HG03045 (cell line): Measurements from ENCODE around the gene SYT6.
"Not testable (repeated sequence)": the region's sequence is repeated elsewhere in the genome, so short reads cannot be mapped to it uniquely, and the experiment has no call there.

ENCODE experiments used
- ATAC-seq: cut with Tn5 transposase; IDR thresholded peaks from one replicate; pipeline ENCODE4 v1.9.1; 2021; ENCODE audit warnings: mild to moderate bottlenecking, moderate library complexity; ENCODE audit not compliant: unreplicated experiment

SYT6 gene

DNA sequence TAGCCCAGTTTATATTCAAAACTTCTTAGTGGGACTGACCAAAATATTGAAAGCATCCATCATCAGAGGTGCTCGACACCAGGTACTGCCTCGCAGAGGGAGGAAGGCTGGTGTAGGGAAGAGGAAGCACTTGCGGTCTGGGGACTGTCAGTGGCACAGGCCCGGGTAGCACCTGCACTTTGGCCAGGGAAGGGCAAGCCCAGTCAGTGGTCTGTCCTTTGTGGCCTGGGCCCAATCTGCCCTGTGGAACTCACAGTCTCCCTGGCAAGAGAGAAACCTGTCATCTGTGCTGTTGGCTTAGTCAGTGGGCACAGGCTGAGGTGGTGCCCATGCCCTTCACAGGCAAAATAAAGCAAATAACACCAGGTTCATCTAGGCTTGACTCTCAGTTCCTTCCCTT lies 77.4 kb downstream of the SYT6 start:
- ATAC-seq = no peak

DNA sequence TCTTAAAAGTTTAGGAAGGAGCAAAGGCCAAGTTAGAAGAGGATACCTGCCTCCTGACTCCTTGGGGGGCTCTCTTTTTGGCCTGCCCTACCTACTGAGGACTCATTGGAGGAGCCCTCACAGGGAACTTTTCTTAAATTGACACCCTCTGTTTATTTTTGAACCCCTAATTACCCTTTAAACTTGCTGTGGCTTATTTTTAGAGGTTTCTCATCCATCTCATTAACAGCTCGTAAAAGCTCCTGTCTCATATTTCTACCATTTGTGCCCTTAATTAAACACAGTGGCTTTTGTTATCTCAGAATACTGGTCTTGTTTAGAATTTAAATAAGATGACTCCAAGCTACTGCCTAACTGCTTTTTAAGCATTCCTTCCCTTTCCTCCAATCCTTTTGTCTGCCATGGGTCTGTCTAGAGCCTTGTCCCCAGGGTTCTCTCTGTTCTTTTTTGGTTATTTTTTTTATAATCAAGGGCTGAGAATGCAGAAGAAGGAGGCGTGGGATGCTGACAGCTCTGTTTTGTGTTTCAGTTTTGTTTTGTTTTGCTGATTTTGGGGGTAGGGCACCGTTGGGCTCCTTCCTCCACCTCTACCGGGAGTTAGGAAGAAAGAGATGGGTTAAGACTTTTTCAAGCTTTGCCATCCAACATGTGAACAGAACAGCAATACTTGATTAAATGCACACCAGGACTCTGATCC lies 78.0 kb downstream of the SYT6 start:
- no peak for ATAC-seq

GRCh38 chr1:114075105-114075504 lies 78.6 kb downstream of the SYT6 start:
- no peak for ATAC-seq

DNA sequence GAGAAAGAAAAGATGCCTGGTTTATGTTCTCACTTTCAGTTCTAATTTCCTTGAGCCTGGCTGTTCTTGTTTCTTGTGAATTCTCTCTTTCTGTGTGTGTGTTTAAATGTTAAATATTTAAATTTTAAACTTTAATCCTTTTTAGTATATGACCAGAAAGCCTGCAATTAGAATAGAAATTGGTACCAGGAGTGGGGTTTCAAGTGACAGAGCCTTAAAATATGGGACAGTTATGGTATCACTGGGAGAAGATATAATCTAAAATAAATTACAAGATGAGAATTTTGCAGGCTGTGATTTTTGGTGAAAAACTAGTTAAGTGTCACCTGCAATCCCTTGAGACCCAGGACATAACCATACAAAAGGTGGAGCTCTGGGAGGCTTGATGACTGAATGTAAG lies 81.4 kb downstream of the SYT6 start:
- no peak for ATAC-seq

DNA sequence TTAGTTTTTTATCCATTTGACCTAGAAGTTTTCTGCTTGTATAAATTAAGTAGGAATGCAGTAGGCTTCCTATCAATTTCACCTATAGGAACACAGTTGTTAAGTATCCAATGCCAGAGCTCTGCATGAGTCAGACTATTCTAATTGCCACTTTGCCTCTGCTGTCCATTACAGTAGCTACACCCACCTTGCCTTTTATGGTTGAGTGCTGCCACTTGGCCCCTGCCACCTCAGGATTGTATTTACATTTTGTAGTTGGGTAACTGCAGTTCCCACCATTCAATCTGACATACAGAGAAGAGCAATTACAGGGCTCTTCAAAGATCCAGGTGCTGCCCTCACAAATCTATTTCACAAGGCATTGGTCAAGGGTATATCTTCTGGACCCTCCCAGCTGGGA lies 83.9 kb downstream of the SYT6 start:
- ATAC-seq = not testable (repeated sequence)

- not testable (repeated sequence) for ATAC-seq
Measured at GRCh38 chr1:114068684-114069083, 85.0 kb downstream of the SYT6 start.

- ATAC-seq = not testable (repeated sequence)
Measured at GRCh38 chr1:114065671-114066070, 88.0 kb downstream of the SYT6 start.

DNA sequence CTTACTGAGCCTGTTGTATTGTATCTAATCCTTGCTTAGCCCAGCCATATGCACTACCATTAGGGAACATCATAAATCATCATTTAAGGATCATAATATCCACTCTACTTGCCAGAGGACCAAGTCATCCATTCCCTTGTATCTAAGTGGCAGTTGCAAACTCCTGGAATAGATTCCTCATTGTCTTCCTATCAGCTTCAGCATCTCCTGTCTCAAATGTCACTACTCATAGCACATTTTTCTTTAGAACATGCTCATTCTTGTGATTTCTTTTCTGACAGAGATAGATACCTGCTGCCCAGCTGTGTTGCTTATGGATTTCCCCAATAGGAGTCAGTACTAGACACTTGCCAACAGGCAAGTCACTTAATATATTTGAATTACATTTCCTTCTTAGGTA lies 90.1 kb downstream of the SYT6 start:
- ATAC-seq = no peak

DNA sequence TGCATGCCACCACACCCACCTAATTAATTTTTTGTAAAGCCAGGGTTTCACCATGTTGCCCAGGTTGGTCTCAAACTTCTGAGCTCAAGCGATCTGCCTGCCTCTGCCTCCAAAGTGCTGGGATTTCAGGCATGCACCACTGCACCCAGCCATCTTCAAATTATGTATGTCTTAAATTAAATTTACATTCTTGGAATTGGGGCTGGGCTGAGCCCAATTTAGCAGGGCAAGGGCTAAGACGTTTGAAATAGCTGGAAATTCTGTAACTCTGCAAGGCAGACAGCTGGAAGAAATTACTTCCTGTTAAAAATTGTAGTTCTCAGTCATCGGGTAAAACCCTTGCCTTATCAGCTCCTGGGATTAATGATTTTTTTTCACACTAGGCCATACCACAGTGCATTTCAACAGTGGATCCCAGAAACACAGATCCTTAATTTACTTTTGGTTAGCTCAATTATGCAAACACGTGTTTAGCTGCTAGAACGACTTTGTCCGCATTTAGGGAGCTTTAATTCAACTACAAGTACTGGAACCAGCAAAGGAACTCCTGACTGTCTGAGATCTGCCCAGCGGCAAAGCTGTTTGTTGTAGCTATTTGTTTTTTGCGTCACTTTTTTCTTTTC lies 91.1 kb downstream of the SYT6 start:
- ATAC-seq = no peak

DNA sequence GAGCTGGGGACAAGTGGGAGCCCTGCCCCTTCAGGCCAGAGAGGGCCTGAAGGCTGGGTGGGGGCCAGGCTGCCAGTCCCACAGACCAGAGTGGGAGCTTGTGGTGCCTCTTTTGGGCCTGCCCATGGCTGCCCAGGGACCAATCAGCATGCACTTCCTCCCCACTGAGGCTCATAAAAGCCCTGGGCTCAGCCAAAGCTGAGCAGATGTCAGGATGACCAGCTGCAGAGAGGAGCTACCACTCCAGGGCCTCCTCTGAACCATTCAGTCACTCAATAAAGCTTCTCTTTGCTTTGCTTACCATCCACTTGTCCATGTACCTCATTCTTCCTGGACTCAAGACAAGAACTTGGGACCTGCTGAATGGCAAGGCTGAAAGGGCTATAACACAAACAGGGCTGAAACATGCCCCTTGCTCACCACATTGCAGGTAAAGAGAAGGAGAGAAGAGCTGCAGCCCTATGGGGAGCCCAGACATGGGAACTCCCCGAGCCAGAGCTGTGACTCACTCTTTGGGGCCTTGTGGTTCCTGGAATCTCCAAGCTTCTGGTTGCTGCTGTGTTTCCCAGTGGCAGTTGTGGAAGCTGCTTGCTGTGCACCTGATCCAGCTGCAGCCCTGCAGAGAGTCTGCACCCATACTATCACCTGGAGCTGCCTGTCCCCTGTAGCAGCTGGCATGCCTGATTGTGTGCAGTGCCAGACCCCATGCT lies 92.4 kb downstream of the SYT6 start:
- no peak for ATAC-seq

- not testable (repeated sequence) for ATAC-seq
Measured at GRCh38 chr1:114058236-114058635, 95.4 kb downstream of the SYT6 start.

GRCh38 chr1:114054148-114054547 lies 99.5 kb downstream of the SYT6 start:
- no peak for ATAC-seq

DNA sequence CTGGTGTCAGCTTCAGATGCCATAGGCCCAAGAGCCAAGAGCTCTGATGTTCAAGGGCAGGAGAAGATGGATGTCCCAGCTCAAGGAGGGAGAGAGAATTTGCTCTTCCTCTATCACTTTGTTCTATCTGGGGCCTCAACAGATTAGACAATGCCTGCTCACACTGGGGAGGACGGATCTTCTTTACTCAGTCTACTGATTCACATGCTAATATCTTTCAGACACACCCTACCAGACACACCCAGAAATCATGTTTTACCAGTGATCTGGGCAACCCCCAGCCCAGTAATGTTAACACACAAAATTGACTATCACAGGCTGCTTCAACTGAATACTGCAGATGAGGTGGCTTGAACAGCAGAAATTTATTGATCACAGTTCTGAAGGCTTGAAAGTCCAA lies 105.4 kb downstream of the SYT6 start:
- no peak for ATAC-seq

DNA sequence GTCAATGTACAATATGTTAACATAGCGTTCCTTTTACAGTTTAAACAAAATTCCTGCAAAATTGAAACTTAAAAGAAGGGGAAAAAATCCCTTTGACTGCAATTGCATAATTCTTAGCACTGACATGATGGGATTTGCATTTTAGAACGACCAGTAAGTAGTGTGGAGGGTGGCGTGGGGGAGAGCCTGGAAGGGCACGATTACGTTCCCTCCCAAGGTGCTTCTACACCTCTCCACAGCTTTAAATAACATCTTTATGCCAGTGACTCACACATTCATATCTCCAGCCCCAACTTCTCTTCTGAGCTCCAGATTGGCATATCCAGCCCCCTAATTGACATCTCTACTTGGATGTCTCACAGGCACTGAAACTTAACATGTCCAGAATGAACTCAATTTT lies 110.1 kb downstream of the SYT6 start:
- no peak for ATAC-seq

DNA sequence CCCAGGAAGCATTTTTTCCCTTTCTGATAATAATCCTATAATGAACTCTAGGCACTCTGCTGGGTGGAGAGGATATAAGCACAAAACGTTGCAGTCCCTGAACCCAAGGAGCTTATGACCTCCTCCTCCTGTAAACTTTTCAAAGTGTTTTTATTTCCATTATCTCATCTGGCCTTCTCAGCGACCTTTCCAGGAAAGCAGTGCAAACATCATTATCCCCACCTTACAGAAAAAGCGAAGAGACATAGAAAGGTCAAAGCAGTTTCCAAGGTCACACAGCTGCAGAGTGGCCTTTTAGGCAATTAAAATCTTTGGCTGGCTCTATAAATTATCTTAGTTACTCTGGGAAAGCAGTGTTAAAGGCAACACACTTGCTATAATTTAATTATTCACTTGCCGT lies 110.6 kb downstream of the SYT6 start:
- ATAC-seq = no peak

GRCh38 chr1:114040273-114041015 lies 113.2 kb downstream of the SYT6 start:
- no peak for ATAC-seq
